HG03439 (cell line): ENCODE data around the gene SLC17A4.

Experiments
- ATAC-seq: cut with Tn5 transposase; IDR thresholded peaks from one replicate; pipeline ENCODE4 v1.9.1; 2021; ENCODE audit warnings: mild to moderate bottlenecking, moderate library complexity; ENCODE audit not compliant: unreplicated experiment

The SLC17A4 gene, protein sequence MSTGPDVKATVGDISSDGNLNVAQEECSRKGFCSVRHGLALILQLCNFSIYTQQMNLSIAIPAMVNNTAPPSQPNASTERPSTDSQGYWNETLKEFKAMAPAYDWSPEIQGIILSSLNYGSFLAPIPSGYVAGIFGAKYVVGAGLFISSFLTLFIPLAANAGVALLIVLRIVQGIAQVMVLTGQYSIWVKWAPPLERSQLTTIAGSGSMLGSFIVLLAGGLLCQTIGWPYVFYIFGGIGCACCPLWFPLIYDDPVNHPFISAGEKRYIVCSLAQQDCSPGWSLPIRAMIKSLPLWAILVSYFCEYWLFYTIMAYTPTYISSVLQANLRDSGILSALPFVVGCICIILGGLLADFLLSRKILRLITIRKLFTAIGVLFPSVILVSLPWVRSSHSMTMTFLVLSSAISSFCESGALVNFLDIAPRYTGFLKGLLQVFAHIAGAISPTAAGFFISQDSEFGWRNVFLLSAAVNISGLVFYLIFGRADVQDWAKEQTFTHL

DNA sequence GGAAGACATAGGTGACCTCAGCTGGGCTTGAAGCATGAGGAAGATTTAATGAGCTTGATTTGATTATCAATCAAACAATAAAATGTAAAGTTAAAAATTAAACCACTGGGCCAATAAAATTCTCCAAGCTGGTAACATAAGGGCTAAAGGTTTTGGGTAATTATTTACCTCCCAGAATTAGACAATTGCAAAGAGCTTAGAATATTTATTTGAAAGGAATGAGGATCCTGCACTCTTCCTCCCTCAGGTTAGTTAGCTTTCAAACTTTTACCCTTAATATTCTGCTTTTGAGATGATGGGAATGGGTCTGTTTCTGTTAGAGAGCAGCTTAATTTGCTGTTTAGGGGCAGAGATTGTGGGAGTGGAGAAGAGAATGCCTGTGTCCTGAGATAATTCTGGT, at the start of gene SLC17A4:
Gene SLC17A4, plus strand, starts transcription at position 208 of the 400 bp plus-strand sequence. CDS start 7,221 bp downstream, outside the sequence.
- no peak for ATAC-seq

DNA sequence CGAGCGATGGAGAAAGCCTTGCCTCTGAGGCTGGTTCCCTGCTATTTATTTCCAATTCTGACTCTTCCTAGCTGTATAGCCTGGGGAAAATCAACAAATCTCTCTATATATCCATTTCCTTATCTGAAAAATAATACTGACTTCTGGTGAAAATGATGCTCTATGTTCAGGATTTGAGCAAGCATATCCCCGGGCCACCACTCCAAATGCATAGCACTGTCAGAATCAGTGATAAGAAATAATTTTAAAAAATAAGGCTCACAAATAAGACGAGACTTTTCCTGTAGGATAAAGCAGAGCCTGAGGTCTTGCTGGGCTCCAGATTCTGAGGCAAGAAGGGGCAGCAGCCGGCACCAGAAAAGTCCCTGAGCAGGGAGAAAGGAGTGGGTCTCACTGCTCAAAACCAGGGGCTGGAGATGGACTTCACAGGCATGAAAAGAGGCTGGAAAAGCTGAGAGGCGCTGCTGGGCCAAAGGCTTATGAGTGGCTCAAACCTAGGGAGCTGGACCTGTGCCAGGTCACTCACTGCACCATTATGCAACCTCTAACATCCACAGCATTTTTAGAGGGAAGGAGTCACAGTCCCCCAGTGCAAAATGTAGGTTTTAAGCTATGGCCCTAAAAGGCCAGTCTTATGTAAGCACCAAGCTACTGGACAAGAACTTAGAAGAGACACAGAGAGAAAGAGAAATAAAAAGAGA, 48.1 kb upstream of the SLC17A4 start:
- no peak for ATAC-seq

DNA sequence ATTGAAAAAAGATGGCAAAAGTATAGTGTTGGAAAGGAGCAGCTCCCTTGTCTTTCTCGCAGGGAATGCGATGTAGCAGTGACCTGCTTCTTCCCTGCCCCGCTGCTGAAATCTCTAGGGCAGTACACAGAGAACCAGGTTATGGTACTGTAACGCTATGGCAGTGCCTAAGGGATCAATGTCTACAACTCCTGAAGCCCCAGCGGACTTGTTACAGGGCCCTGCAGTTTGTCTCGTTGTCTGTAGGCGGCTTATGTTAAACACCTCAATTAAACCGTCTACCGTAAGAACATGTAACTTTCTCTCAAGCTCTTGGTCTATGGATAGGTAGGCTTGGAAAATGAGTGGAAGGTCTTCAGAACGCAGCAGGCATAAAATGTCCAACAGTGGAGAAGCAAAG, 44.8 kb upstream of the SLC17A4 start:
- ATAC-seq = no peak

DNA sequence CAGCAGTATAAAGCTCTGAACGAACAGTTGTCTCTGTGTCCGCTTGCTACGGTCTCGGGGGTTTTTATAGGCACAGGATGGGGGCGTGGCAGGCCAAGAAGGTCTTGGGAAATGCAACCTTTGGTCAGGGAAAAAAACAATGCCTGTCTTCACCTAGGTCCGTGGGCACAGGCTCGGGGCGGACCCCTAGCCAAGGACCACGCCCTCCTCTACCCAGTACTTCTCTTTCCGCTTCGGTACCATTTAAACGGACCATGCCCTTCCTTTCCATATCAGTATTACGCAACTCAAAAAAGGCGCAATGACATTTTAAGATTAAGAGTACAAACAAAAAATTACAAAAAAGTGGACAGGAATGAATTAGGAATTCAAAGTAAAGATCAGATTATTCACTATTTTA, 44.3 kb upstream of the SLC17A4 start:
- ATAC-seq = no peak

DNA sequence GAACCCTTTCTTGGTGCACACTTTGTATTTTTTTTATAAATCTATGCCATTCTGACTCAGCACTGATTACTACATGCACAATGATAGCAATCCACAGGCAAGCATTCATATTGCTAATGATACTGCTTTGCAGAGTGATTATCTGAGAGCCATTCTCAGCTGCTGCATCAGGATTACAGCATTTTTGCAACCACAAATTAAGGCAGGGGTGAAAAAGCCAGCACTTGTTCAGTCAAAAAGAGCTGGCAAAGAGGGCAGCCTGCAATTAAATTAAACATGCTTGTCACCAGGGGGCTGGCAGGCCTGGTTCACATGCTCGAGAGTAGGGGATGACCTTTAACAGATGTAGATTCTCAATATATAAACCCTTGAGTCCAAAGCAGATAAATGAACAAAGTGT, 40.7 kb upstream of the SLC17A4 start:
- ATAC-seq = no peak

DNA sequence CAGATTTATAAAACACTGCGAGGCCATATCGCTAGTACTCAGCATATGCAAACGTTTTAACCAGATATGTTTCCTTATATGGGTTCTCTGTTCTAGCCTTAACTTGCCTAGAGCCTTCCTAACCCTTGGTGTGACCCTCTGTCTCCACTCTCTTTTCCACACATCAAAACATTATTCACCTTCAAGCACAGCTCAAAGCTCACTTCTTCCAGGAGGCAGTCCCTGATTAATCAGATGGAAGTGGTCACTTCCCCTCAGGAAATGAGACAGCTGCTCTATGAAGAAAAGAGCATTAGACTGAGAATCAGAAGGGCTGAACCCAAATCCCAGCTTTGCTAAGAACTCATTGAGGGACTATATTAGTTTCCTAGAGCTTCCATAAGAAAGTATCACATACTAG, 39.8 kb upstream of the SLC17A4 start:
- no peak for ATAC-seq

DNA sequence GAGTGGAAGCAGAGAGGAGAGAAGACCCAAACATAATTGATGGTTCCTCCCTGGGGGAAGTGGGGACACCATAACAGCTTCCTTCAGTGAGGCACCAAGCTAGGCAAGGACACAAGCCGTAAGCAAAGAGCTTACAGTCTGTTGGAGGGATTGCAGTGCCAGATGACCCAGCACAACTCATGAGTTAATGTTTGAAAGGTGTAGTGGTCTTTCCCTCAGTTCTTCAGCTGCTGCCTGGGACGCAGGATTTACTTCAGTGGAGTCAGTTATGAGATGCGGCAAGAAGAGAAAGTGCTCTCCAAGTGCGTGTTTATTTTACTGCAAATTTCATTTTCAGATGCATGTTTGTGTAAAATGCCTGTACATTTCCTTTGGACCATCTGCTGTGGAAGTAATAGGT, 38.7 kb upstream of the SLC17A4 start:
- ATAC-seq = no peak

DNA sequence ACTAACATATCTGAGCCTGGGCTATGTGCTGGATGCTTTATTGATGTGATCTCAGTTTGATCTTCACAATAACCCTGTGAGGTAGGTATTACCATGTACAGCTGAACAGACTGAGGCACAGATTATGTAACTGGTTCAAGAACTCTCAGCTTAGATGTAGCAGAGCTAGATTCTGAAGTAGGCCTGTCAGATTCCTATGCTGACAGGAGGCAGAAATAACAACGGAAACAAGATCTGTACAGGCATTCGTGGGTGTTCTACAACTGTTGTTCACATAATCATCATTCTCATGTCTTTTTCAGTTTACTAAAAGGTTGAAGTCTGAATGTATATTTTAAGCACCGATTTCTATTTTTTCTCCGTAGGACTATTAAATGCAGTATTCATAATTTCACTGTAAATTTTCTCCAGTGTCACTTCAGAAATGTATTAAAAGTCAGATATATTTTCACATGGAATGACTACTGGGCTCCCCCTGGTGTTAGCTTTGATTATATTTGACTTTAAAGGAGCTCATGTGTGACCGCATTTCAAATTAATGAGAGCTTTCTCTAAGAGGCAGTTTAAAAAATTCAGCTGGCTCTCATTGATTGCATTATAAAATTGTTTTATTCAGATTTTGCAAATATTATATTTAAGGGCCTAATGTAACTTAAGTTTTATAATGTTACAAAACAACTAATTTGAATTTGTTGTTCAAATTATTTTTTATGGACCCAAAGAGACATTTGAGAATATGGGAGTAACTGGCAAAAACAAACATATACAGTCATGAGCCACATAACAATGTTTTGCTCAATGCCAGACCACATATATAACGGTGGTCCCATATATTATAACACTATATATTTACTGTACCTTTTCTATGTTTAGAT, 36.4 kb upstream of the SLC17A4 start:
- ATAC-seq = no peak

DNA sequence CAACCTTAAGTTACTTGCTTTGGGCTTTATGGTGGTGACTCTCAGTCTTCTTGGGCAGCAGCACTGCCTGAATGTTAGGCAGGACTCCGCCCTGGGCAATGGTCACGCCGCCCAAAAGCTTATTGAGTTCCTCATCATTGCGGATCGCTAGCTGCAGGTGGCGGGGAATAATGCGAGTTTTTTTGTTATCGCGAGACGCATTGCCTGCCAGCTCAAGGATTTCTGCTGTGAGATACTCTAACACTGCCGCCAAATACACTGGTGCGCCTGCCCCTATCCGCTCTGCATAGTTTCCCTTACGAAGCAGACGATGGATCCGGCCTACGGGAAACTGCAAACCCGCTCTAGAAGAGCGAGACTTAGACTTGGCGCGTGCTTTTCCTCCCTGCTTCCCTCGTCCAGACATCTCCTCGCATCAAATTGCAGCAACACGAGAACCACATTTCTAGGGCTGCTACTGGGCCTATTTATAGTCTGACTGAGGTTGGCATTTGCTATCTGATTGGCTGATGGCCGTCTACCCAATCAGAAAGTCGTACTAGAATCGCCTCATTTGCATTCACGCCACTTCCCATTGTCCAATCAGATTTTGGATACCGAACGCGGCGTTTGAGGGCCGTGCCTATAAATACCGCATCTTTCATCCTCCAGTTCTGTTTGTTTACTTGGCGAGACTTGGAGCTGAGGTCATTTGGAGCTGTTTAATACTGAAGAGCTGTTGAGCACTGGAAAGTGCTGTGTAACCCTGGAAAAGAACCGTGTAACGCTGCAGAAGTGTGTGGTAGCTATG, 28.2 kb upstream of the SLC17A4 start:
- no peak for ATAC-seq

DNA sequence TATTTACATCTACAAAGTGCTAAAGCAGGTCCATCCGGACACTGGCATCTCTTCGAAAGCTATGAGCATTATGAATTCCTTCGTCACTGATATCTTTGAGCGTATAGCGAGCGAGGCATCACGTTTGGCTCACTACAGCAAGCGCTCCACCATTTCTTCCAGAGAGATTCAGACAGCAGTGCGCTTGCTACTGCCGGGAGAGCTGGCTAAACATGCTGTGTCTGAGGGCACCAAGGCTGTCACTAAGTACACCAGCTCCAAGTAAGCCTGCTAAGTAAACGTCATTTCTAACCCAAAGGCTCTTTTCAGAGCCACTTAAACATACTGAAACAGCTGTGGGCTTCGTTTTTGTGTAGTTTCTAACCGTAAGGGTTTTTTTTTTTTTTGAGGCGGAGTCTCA, 27.5 kb upstream of the SLC17A4 start:
- no peak for ATAC-seq

DNA sequence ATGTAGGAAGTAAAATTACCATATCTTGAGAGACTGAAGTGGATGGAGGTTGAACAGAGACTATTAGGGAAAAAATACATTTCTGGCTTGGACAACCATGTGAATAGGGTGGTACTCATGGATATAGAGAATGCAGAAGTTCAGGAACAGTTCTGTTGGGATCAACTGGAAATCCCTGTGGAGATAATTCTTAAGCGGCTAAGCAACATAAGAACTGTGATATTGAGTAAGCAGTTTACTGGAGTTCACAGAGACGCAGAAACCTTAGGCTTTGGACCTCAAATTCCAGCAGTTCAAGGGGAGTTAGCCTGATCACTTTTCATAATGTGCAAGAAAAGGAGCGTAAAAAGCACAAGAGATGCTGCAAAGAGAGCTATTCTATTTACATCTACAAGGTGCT, 23.6 kb upstream of the SLC17A4 start:
- no peak for ATAC-seq

DNA sequence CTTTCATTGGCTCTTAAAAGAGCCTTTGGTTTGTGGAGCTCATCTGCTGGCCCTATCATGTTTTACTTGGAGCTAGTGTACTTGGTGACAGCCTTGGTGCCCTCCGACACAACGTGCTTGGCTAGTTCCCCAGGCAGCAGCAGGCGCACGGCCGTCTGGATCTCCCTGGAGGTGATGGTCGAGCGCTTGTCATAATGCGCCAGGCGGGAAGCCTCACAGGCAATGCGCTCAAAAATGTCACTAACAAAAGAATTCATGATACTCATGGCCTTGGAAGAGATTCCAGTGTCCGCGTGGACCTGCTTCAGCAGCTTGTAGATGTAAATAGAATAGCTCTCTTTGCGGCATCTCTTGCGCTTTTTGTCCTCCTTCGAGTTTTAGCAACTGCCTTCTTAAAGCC, 22.8 kb upstream of the SLC17A4 start:
- no peak for ATAC-seq

DNA sequence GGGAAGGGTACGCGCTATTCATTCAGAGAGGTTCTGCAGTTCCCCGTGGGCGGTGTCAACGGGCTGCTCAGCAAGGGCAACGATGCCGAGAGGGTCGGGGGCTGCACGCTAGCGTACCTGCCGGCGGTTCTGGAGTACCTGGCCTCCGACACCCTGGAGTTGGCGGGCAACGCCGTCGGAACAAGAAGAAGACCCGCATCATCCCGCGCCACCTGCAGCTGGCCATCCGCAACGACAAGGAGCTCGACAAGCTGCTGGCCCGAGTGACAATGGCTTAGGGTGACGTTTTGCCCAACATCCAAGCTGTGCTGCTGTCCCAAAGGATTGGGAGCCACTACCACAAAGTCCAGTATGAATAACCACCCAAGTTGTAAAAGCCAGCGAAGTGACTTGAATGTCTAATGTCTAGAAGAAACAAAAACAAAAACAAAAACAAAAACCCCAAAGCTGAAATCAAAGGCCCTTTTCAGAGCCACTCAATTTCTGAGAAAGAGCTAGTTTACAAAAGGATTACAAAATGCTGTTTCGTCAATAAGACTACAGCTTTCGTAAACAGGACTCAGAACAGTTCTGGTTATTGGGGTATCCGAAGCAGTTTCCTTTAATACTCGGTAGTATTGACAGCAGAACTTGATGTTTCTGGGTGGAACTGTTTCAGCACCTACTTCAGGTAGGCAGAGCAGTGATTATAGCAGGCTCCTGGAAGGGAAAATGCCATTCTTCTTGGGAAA, 21.9 kb upstream of the SLC17A4 start:
- ATAC-seq = no peak

DNA sequence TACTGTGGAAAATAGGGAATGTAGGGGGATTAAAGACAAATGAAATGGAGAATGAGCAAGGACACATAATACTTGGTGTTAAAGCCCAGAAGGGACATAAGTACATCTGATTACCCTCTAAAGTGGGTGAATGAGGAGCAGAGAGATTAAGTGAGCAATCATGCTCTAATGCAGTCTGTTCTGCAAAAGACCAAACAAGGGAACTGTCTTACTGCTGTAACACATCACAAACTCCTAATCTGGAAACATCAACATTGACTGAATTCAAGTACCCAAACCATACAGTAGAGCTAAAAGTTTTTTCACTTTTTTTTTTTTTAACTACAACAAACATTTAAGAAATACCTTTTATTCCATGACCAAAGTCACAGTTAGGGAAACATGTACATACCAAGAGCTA, 19.3 kb upstream of the SLC17A4 start:
- no peak for ATAC-seq

DNA sequence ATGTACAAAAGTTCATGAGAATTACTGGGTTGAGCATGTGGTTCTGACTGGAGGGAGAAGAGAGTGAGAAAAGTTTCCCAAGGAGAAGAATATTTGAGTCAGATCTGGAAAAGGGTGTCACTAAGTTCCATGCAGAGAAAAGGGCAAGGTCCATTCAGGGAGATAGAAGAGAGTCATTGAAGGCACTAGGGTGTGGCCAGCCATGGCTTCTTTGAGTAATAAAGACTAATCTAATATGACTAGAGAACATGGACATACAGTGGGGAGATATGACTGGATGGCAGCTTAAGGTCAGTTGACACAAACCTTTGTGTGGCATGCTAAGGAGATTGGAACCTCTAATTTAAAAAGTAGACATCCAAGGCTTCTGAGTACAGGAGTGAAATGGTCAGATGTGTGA, 10.7 kb upstream of the SLC17A4 start:
- ATAC-seq = no peak

DNA sequence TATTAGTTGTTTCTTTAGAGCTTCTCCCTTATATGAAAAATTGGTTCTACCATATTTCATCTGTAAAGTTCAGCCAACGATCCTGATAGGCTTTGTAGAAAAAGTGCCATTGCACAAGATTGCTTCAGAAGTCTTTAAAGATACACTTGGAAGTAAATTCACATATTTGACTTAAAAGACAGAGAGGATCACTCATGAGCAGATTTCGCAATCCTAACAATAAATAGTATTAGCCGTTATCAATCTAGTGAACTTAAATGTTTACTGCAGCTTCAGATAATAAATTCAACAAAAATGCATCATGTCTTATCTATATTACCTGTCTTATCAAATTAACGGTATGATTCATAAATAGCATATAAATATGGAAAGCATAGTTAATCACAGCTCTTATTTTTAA, 8.7 kb upstream of the SLC17A4 start:
- ATAC-seq = no peak

DNA sequence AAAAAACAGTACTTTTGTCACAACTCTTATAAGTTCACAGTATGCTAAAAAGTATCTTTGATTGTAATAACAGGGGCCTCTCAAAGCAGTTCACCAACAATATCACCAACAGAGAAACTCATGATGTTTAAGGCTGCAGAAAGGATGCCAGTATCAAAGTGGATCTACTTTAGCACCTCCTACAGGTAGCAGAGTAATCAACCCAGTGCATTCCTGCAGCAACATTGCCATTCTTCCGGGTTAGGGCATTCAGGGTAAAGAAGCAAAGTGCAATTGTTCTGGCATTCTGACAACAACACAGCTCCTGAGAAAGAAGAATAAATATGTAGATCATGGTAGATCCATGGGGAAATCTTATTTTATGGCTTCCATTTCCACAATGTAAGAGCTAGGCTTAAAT, 7.6 kb upstream of the SLC17A4 start:
- ATAC-seq = no peak

DNA sequence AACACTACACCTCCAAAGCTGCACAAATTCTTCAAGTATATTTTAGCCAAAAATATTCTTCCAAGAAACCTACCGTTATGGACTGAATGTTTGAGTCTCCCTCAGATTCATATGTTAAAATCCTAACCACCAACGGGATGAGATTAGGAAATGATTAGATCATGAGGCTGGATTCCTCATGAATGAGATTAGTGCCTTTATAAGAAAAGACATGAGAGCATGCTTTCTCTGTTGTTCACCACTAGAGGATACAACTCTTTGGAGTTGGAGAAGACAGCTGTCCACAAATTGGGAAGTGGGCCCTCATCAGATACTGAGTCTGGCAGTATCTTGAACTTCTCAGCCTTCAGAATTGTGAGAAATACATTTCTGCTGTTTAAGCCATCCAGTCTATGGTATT, 7.1 kb upstream of the SLC17A4 start:
- no peak for ATAC-seq

DNA sequence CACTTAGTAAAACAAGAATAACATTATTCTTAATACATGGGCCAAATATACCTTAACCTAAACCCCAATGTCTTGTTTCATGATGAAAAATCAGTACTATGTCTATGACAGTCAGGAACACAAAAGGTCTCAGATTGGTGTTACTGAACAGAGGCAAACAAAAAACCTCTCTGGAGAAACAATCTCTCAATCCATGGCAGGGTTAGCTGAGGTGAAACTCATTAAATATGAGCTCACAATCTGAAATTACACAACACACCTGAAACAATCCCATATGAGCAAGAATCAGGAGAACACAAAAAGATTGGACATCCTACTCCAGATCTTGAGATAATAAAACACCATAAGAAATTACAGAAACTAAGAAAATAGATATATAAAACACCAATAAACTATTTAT, 6.5 kb upstream of the SLC17A4 start:
- ATAC-seq = no peak
